Osteoblast (primary cell): ENCODE measurements around the gene NDUFB7. TPM values are rescaled to one million over a fixed set of nuclear protein-coding genes. Genes with fewer than 3 reads are reported as not detected.
A peak's percentile ranks its signal among the peaks of the same experiment; 100 is the strongest.

Experiments
- DNase-seq: peaks from one replicate; pipeline ENCODE4 v3.0.0; 2011; ENCODE audit warnings: low spot score, mixed read lengths; ENCODE audit not compliant: insufficient read length; ENCODE audit errors: missing footprints
- H2AFZ ChIP-seq: 2 replicates; pipeline ENCODE4 v1.6.0; 2011; ENCODE audit warnings: mild to moderate bottlenecking, low read length
- H3K27ac ChIP-seq: 2 replicates; pipeline ENCODE4 v1.5.1; 2011; ENCODE audit warnings: mild to moderate bottlenecking, low read depth, low read length, moderate library complexity
- H3K27me3 ChIP-seq: 2 replicates; pipeline ENCODE4 v1.6.0; 2012; ENCODE audit warnings: mild to moderate bottlenecking, control low read depth, inconsistent platforms, low read length, moderate library complexity; ENCODE audit not compliant: insufficient read depth
- H3K36me3 ChIP-seq: 2 replicates; pipeline ENCODE4 v1.5.1; 2011; ENCODE audit warnings: mild to moderate bottlenecking, low read length, control low read depth, moderate library complexity; ENCODE audit not compliant: insufficient read depth
- H3K4me1 ChIP-seq: 2 replicates; pipeline ENCODE4 v1.5.1; 2011; ENCODE audit warnings: mild to moderate bottlenecking, low read length, control low read depth, moderate library complexity; ENCODE audit not compliant: insufficient read depth
- H3K4me2 ChIP-seq: 2 replicates; pipeline ENCODE4 v1.6.0; 2011; ENCODE audit warnings: mild to moderate bottlenecking, low read length; ENCODE audit not compliant: insufficient read depth
- H3K4me3 ChIP-seq: fragments of 200-600 bp; sonication (generic); 3 replicates; pipeline ENCODE4 v1.5.1; 2012; ENCODE audit warnings: mild to moderate bottlenecking, low read length, inconsistent platforms; ENCODE audit not compliant: insufficient read depth
- H3K79me2 ChIP-seq: 2 replicates; pipeline ENCODE4 v1.6.0; 2012; ENCODE audit warnings: mild to moderate bottlenecking, low read length, control low read depth, inconsistent platforms; ENCODE audit not compliant: insufficient read depth
- H3K9me3 ChIP-seq: 2 replicates; pipeline ENCODE4 v1.5.1; 2011; ENCODE audit warnings: low read depth, low read length, control low read depth
- H4K20me1 ChIP-seq: 2 replicates; pipeline ENCODE4 v1.6.0; 2012; ENCODE audit warnings: mild to moderate bottlenecking, low read length, control low read depth; ENCODE audit not compliant: insufficient read depth
- total RNA-seq: library from RNA; depleted of rRNA; stranded (reverse); fragments of >200 nt; gene quantifications from 2 replicates; pipeline ENCODE4 v1.2.3, GENCODE V29; 2012
- TF ChIP-seq, protein P1 (sequence below): IDR thresholded peaks from 2 replicates; pipeline ENCODE4 v1.5.1; 2011; ENCODE audit warnings: mild to moderate bottlenecking, low read depth, low read length, moderate library complexity; ENCODE audit errors: extremely low read depth

The NDUFB7 gene
- total RNA-seq, 1 donor: 219 TPM

DNA sequence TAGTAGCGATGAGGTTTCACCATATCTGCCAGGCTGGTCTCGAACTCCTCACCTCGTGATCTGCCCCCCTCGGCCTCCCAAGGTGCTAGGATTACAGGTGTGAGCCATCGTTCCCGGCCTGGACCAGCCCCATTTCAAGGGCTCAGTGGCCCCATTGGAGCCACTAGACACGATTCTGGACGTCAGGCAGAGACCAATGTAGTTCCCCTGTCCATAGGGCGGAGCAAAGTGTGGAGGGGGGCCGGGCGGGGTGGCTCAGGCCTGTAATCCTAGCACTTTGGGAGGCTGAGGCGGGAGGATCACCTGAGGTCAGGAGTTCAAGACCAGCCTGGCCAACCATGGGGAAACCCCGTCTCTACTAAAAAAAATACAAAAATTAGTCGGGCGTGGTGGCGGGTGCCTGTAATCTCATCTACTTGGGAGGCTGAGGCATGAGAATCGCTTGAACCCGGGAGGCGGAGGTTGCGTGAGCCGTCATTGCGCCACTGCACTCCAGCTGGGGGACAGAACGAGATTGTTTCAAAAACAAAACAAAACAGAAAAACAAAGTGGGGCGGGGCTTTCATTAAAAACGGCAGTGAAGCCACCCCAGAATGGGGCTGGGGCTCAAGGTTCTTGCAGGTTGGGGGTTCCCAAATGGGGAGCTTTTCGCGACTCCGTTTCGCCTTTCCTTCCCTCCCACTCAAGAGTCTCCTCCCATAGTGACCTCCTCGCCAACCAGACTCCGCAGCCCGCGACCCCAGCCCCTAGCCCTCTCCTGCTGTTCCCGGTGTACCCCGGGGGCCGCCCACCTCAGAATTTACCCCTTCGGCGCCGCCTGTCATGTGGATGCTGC is 43.2 kb downstream of the NDUFB7 start:
- Histone ChIP-seq H3K4me3 (peak overlapping the region; percentile 91), H3K4me2 (peak overlapping the region; percentile 91)

DNA sequence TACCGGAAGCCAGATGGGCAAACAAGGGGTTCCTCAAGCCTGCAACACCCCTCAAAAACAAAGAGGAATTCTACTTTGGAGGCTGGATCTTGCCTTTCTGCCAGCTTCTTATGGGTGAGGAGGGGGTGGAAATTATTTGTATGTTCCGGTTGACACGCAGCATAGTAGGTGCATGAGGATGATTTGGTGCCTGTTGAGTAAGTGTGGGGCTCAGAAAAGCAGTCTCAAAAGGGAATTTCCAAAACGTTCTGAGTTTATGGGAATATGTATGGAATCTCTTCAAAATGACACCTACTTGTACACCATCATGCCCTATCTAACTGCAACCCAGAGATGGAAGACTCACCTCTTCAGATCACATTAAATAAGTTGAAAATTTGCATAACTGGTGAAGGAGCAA is 45.4 kb downstream of the NDUFB7 start:
- no peak overlapping the region for H3K27ac ChIP-seq
- no peaks in the 10 kb centered on the region for H3K9me3 ChIP-seq
- peaks cover 23% of the 10 kb centered on the region for H3K4me1 ChIP-seq
- no peaks in the 10 kb centered on the region for H3K36me3 ChIP-seq
- H3K4me2 ChIP-seq: no peak overlapping the region
- H2AFZ ChIP-seq: no peak overlapping the region
- H3K27me3 ChIP-seq: no peaks in the 10 kb centered on the region
- H3K79me2 ChIP-seq: peaks cover 17% of the 10 kb centered on the region
- DNase-seq: no peak
- TF ChIP-seq, protein P1, sequence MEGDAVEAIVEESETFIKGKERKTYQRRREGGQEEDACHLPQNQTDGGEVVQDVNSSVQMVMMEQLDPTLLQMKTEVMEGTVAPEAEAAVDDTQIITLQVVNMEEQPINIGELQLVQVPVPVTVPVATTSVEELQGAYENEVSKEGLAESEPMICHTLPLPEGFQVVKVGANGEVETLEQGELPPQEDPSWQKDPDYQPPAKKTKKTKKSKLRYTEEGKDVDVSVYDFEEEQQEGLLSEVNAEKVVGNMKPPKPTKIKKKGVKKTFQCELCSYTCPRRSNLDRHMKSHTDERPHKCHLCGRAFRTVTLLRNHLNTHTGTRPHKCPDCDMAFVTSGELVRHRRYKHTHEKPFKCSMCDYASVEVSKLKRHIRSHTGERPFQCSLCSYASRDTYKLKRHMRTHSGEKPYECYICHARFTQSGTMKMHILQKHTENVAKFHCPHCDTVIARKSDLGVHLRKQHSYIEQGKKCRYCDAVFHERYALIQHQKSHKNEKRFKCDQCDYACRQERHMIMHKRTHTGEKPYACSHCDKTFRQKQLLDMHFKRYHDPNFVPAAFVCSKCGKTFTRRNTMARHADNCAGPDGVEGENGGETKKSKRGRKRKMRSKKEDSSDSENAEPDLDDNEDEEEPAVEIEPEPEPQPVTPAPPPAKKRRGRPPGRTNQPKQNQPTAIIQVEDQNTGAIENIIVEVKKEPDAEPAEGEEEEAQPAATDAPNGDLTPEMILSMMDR: no peak
- H4K20me1 ChIP-seq: no peaks in the 10 kb centered on the region
- H3K4me3 ChIP-seq: no peak overlapping the region

More for the DNA sequence above, 43.2 kb downstream of the NDUFB7 start:
- Histone ChIP-seq H3K79me2 (peaks cover 34% of the 10 kb centered on the region), H3K27ac (peak overlapping the region; percentile 80), H2AFZ (peak overlapping the region; percentile 92), H3K9me3 (no peaks in the 10 kb centered on the region), H3K36me3 (no peaks in the 10 kb centered on the region), H4K20me1 (no peaks in the 10 kb centered on the region), H3K4me1 (peaks cover 18% of the 10 kb centered on the region), H3K27me3 (no peaks in the 10 kb centered on the region)
- TF ChIP-seq, protein P1: no peak
- DNase-seq: no peak

DNA sequence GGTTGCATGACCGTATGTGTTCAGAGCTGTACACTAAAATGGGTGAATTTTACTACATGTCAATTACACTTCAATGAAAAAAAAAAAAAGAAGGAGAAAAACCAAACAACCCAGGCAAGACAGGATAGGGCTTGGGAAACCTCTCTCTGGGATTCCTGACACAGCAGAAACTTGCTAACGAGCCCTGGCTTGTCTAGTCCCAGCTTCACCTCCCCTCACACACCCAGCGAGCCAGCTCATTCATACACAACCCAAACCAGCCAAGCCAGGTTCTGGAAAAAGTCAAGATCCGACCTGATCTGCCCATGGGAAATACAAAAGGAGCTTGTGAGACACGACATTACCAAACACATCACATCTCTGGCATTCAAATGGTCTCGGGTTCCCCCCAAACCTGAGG is 46.1 kb downstream of the NDUFB7 start:
- H4K20me1 ChIP-seq: no peaks in the 10 kb centered on the region
- H3K4me1 ChIP-seq: peaks cover 23% of the 10 kb centered on the region
- H3K9me3 ChIP-seq: no peaks in the 10 kb centered on the region
- no peak overlapping the region for H3K4me3 ChIP-seq
- peaks cover 10% of the 10 kb centered on the region for H3K79me2 ChIP-seq
- no peak overlapping the region for H3K27ac ChIP-seq
- no peak overlapping the region for H2AFZ ChIP-seq
- H3K36me3 ChIP-seq: no peaks in the 10 kb centered on the region
- no peak overlapping the region for H3K4me2 ChIP-seq
- TF ChIP-seq, protein P1: no peak
- no peak for DNase-seq
- H3K27me3 ChIP-seq: no peaks in the 10 kb centered on the region

DNA sequence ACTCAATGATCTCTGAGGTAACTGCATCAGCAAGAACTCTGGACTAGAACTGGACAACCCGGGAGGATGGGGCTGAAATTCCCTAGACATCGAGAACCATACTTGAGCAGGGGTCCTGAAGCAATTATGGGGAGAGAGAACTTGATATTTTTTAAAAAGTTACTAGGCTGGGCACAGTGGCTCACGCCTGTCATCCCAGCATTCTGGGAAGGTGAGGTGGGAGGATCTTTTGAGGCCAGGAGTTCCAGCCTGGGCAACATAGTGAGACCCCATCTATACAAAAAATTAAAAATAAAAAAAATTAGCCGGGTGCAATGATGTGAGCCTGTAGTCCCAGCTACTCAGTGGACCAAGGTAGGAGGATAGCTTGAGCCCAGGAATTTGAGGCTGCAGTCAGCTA is 51.3 kb downstream of the NDUFB7 start:
- Histone ChIP-seq H3K4me3 (no peak overlapping the region), H3K4me1 (peaks cover 31% of the 10 kb centered on the region), H3K27me3 (no peaks in the 10 kb centered on the region), H3K9me3 (no peaks in the 10 kb centered on the region), H2AFZ (no peak overlapping the region), H3K36me3 (peaks cover 8% of the 10 kb centered on the region), H3K79me2 (peaks cover 25% of the 10 kb centered on the region), H4K20me1 (peaks cover 16% of the 10 kb centered on the region), H3K4me2 (no peak overlapping the region), H3K27ac (peak overlapping the region; percentile 77)
- TF ChIP-seq, protein P1: no peak
- DNase-seq: no peak
